GM21619 (cell line): ENCODE results near the gene SF3B3.

Experiments
- ATAC-seq: cut with Tn5 transposase; IDR thresholded peaks from one replicate; pipeline ENCODE4 v1.9.1; 2021; ENCODE audit not compliant: unreplicated experiment

Gene SF3B3

DNA sequence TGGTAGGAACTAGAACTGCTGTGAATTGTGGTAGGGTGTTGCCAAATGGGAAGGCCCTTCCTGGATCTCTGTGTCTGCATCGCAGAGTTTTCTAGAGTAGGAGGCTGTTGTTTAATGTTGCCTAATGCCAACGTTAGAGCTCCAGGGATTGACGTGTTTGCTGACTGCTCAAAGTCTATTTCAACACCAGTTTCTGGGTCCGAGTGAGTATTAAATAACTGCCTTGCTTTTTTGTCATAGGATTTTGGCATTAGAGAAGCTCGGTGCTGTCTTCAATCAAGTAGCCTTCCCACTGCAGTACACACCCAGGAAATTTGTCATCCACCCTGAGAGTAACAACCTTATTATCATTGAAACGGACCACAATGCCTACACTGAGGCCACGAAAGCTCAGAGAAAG lies 40.0 kb downstream of the SF3B3 start:
- no peak for ATAC-seq

- ATAC-seq: no peak
Observed at GRCh38 chr16:70565053-70565452, 41.4 kb downstream of the SF3B3 start.

- no peak for ATAC-seq
Observed at GRCh38 chr16:70568601-70569237, 45.1 kb downstream of the SF3B3 start.

DNA sequence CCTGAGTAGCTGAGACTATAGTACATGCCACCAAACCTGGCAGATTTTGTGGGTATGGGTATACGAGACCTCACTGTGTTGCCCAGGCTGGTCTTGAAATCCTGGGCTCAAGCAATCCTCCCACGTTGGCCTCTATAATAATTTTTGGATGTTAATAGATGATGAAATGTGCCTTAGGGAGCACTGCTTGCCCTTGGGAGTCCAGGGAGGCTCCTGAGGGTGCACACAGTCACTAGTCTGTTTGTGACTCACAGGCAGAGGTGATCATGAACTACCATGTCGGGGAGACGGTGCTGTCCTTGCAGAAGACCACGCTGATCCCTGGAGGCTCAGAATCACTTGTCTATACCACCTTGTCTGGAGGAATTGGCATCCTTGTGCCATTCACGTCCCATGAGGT lies 46.1 kb downstream of the SF3B3 start:
- no peak for ATAC-seq

DNA sequence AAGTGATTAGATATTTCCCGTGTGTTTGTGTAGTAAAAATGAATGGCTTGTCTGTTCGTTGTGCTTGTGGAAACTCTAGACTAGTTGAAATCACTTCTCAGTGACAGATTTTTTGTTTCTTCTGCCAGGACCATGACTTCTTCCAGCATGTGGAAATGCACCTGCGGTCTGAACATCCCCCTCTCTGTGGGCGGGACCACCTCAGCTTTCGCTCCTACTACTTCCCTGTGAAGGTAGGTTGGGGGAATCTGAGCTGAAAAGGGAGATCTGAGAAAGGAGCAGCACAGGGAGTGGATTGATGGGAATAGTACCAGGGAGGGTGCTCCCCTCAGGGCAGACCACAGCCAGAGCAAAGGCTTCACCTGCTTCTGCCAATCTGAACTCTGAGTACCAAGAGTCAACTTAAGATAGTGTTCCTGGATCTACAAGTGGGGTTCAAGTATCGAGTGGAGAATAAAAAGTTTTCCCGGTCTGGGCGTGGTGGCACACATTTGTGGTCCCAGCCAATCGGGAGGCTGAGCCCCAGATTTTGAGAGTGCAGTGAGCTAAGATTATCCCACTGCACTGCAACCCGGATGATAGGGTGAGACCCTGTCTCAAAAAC lies 47.5 kb downstream of the SF3B3 start:
- ATAC-seq: no peak

DNA sequence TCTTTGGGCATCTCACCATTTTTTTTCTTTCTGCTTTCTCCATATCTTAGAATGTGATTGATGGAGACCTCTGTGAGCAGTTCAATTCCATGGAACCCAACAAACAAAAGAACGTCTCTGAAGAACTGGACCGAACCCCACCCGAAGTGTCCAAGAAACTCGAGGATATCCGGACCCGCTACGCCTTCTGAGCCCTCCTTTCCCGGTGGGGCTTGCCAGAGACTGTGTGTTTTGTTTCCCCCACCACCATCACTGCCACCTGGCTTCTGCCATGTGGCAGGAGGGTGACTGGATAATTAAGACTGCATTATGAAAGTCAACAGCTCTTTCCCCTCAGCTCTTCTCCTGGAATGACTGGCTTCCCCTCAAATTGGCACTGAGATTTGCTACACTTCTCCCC lies 48.0 kb downstream of the SF3B3 start:
- ATAC-seq: no peak

GRCh38 chr16:70572050-70572925 lies 48.7 kb downstream of the SF3B3 start:
- ATAC-seq: no peak

DNA sequence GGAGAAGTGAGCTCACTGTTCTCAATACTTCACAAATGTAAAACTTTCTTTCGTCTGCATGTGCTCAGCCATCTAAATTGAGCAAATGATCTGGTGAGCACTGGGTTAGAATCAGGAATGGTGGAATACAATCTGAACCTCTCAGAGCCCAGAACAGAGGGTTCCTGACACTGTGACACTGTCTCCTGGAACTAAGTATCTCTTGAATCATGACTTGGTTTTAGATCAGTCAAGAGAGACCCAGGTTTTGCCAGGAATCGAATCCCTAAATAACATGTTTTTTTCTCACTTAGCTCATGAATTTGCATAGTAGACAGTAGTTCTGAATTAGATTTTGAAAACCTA lies 49.3 kb downstream of the SF3B3 start:
- ATAC-seq: no peak

GRCh38 chr16:70573451-70574121 lies 50.0 kb downstream of the SF3B3 start:
- no peak for ATAC-seq

- ATAC-seq: no peak
Observed at GRCh38 chr16:70574595-70575271, 51.1 kb downstream of the SF3B3 start.

DNA sequence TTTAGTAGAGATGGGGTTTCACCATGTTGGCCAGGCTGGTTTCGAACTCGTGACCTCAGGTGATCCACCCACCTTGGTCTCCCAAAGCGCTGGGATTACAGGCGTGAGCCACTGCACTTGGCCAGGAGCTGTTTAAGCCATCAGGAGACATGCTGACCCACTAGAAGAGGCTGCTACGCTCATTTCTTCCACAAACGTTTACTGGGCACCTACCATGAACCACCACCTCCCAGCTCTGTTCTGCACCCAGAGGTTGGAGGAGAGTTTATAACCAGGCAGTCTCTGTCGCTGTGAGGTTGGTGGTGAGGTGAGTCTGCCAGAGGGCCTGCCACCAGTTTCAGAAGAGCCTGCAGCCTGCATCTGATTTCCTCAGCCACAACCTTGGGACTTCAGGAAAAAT lies 51.8 kb downstream of the SF3B3 start:
- ATAC-seq: no peak

DNA sequence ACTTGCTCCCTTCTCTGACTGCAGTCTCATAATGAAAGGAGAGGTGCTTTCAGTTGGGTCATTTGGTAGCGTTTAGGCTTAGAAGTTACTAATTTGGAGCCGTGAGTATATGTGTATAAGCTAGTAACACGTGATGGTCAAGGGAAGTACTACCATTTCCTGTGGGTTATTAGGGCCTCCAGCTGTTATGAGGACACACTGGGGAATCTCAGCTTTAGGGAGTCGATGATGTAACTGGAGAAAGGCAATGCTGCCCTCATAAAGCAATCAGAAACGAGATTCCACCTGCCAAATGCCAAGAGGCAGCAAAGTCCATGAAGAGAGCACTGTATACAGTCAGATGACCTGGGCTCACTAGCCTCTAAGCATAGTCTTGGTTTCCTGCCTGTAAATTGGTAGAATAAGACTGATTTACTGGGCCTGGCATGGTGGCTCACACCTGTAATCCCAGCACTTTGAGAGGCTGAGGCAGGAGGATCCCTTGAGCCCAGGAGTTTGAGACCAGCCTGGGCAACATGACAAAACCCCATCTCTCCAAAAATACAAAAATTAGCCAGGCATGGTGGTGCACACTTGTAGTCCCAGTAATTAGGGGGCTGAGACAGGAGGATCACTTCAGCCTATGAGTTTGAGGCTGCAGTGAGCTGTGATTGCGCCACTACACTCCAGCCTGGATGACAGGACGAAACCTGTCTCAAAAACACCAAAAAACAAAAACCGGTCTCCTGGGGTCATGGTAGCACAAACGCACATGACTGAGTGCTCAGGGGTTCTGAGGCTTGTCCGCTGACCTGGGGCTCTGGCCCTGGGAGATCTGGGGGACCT lies 53.0 kb downstream of the SF3B3 start:
- ATAC-seq: peak; percentile 91

DNA sequence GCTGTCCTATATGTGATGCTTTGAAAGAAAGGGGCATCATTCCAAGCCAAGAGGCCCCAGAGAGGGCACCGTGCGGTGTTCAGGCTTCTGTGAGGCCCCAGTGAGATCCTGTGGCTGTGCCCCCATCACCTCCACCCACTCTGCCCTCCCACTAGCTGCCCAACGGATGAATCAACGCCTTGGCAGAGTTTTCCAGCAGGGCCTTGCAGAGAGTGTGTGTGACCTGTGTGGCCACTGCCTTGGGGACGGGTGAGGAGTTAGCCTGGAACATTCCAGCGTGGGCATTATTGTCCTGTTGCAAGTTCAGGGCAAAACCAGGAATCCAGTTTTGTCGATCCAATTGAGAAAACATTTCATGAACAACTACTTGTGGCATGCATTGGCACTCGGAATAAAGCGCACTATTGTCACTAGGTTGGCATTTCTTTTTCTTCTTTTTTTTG lies 53.7 kb downstream of the SF3B3 start:
- ATAC-seq: no peak

DNA sequence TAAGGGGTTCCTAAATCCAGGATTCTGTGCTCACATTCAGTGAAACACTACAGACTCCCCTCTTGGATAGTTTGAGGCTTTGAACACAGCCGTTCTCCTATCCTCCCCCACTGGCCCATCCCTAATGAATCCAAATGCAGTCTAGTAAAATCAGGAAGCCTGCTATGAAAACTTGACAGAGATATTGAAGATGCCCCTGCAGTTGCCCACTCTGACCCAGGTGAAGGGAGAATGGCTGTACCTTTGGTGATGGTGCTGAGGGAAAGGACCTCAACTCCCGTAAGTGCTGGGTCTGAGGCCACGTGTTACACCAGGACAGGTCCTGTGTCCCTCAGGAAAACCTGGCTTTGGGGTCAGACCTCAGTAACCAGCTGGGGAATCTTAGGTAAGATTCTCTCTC lies 54.4 kb downstream of the SF3B3 start:
- ATAC-seq: no peak

GRCh38 chr16:70579248-70579647 lies 55.6 kb downstream of the SF3B3 start:
- ATAC-seq: no peak

DNA sequence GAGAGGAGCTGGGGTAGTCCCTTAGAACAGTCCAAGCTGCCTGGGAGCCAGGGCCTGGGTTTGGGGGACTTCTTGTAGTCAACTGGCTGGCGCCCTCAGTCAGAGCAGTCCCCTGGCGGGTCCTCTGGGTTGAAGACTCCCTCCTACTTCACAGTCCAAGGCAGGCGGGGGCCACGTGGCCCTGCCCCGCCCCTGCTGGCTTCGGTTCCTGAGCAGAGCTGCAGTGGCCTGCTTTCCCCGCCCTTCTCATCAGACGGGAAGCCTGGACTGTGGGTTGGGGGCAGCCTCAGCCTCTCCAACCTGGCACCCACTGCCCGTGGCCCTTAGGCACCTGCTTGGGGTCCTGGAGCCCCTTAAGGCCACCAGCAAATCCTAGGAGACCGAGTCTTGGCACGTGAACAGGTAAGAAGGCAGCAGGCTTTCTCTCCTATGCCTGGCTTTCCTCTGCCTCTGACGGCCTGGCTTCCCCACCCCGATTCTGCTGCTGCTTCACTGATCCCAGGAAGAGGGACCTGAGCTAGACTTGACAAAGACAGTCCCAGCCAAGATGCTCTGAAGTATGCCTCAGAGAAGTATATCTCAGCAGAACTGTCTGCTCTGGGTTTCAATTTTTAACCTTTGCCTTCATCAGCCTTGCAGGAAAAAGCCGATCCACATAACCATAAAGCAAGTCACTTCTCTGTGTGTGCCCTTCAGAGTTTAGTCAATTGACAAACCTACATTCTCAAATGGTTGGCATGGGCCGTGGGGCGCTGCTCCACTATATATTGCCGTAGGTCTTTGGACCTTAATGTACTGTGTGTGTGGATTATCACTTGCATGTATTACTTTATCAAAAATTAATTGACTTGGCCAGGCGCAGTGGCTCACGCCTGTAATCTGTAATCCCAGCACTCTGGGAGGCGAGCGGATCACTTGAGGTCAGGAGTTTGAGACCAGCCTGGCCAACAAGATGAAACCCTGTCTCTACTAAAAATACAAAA lies 56.3 kb downstream of the SF3B3 start:
- ATAC-seq: no peak

DNA sequence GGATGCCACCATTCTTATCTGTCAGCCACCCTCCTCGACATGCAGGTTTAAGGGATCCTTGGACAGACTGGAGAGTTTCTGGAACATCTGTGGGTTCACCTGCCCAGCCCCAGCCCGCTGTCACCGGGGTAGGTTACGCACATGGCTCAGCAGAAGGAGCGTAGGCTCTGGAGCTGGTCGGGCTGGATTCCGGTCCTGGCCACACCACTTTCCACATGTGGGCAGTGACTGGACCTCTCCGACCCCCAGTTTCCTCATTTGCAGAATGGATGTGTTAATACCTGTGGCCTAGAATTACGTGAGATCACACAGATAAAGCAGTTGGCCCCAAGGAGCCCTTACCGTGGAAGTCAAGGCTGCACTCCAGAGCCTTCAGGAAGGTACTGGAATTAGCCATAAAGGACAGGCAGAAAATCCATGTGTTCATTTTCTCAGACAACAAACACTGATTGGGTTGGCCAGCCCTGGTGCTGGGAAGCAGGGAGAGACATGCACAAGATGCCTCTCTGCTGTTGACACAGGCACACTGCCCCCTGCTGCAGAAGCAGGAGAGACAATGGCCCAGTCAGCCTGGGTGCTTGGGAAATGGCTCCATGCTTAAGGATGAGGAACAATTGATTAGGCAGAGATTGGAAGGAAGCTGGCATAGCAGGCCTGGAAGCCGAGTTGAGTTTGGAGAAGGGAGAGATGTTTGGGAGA lies 58.8 kb downstream of the SF3B3 start:
- ATAC-seq: no peak

DNA sequence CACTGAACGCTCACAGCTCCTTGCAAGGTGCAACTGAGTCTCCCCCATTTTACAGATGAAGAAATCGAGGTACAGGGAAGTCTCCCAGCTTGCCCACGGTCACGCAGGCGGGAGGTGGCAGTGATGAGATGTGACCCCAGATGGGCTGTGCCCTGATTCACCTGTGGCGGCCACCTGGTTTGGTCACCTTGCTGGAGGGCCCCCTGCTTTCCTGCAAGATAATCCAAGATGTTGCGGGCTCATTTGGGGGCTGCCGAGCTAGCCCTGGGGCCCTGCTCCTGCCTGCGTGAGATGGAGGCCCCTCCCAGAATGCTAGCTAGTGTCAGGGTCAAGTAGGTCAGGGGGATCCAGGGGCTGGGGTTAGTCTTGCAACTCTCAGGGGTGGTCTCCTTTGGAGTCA lies 63.1 kb downstream of the SF3B3 start:
- no peak for ATAC-seq
